Activated CD8-positive, alpha-beta memory T cell treated with anti-CD3 and anti-CD28 coated beads, Interleukin-2, amount 50 U/mL, for 1 hour (primary cell): ENCODE measurements around the gene TOLLIP.
A peak's percentile ranks its signal among the peaks of the same experiment; 100 is the strongest.
"Not testable (repeated sequence)": the region's sequence is repeated elsewhere in the genome, so short reads cannot be mapped to it uniquely, and the experiment has no call there.

Experiments
- DNase-seq: peaks from one replicate; pipeline ENCODE4 v3.0.0-alpha.2; 2020; ENCODE audit errors: extremely low read depth

Gene TOLLIP

GRCh38 chr11:1263010-1263409 lies 46.4 kb downstream of the TOLLIP start:
- no peak for DNase-seq

GRCh38 chr11:1262172-1263006 lies 47.0 kb downstream of the TOLLIP start:
- DNase-seq = peak; percentile 57

- no peak for DNase-seq
Observed at GRCh38 chr11:1261241-1262071, 48.0 kb downstream of the TOLLIP start.

GRCh38 chr11:1260620-1261019 lies 48.8 kb downstream of the TOLLIP start:
- no peak for DNase-seq

- no peak for DNase-seq
Observed at GRCh38 chr11:1260023-1260501, 49.4 kb downstream of the TOLLIP start.

- DNase-seq = no peak
Observed at GRCh38 chr11:1259561-1259960, 49.9 kb downstream of the TOLLIP start.

- no peak for DNase-seq
Observed at GRCh38 chr11:1259076-1259461, 50.4 kb downstream of the TOLLIP start.

- no peak for DNase-seq
Observed at GRCh38 chr11:1258401-1259075, 50.9 kb downstream of the TOLLIP start.

GRCh38 chr11:1257916-1258315 lies 51.5 kb downstream of the TOLLIP start:
- no peak for DNase-seq

- no peak for DNase-seq
Observed at GRCh38 chr11:1257366-1257765, 52.1 kb downstream of the TOLLIP start.

- DNase-seq = no peak
Observed at GRCh38 chr11:1256257-1257045, 53.0 kb downstream of the TOLLIP start.

GRCh38 chr11:1255151-1255550 lies 54.3 kb downstream of the TOLLIP start:
- no peak for DNase-seq

GRCh38 chr11:1254733-1255132 lies 54.7 kb downstream of the TOLLIP start:
- no peak for DNase-seq

- DNase-seq = no peak
Observed at GRCh38 chr11:1254086-1254648, 55.3 kb downstream of the TOLLIP start.

- DNase-seq = no peak
Observed at GRCh38 chr11:1253103-1253485, 56.3 kb downstream of the TOLLIP start.

- DNase-seq = no peak
Observed at GRCh38 chr11:1252371-1253102, 56.9 kb downstream of the TOLLIP start.

GRCh38 chr11:1251236-1251770 lies 58.1 kb downstream of the TOLLIP start:
- DNase-seq = no peak

- not testable (repeated sequence) for DNase-seq
Observed at GRCh38 chr11:1250411-1250810, 59.0 kb downstream of the TOLLIP start.

GRCh38 chr11:1248951-1249350 lies 60.5 kb downstream of the TOLLIP start:
- not testable (repeated sequence) for DNase-seq

GRCh38 chr11:1247026-1247425 lies 62.4 kb downstream of the TOLLIP start:
- not testable (repeated sequence) for DNase-seq
